ENCODE measurements around the gene HIBCH. TPM values are rescaled to one million over a fixed set of nuclear protein-coding genes. Genes with fewer than 3 reads are reported as not detected.
"Not testable (repeated sequence)": the region's sequence is repeated elsewhere in the genome, so short reads cannot be mapped to it uniquely, and the experiment has no call there.

The HIBCH gene
- total RNA-seq: 10 to 100 TPM; 19.2 TPM

DNA sequence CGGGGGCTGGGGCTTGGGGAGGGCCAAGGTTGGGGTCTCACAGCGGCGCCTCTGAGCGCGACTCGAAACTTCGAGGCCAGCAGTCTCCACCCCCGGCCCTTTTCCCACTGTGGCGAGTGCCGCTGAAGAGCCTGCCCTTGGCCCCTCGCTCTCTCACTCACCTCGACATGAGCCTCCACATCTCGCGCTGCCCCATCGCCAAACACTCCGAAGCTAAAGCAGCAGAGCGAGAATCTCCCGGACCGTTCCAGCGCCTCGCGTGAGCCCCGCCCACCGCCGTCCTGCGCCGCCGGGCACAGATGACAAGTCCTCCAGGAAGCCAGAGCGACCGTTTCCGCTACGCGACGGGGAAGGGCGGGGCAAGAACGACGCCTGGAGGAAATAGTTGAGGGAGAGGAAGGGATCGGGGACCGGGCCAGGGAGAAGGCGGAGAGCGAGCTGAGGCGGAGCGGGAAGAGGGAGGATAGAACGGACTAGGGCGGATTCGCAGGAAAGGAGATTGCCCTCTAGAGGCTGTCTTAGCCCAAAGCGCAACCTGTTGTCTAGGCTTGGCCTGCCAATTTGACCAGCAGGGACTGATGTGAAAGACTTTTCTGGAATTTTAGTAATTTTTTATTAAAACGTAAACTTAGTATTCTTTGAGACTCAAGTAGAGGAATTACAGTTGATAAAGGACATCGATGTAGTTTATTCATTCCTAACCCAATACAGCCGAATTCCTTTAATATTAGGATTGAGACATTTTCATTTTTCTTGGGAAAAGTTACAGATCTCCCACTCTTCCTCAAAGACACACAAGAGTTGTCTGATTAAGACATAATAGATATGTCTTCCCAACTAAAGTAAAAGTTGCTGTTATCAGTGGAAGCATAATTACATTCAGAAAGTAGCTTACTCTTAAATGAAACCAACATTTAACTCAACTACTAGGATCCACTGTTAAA, at the start of gene HIBCH:
Gene HIBCH (minus strand): TSS at position 272 of the 944 bp plus-strand sequence. CDS start 76 bp downstream, at position 196.
- peak; percentile 94 for DNase-seq
- peak within 1 kb of the TSS; percentile 88 for H3K27ac Mint-ChIP-seq
- H3K9me3 Mint-ChIP-seq: no peaks in the 10 kb centered on the region
- H3K36me3 Mint-ChIP-seq (ENCODE audit: low read depth): peaks cover 3% of the 10 kb centered on the region
- CTCF ChIA-PET: interaction anchor here (0.6 to 1.4 kb wide), 6 partner anchors 13 to 222 kb away, joined by 3 to 5 read pairs (median 3); no protein-coding TSS in a partner anchor
- intact Hi-C loops (cut with micrococcal nuclease): loop anchor here (1.0 to 10.0 kb wide), 15 partner anchors 24 to 1015 kb away; partner anchors contain the start of genes ASNSD1, GLS, NEMP2 and ORMDL1
- H3K27me3 Mint-ChIP-seq (ENCODE audit: low read depth): no peaks in the 10 kb centered on the region
- H3K4me3 Mint-ChIP-seq: peak within 1 kb of the TSS; percentile 91
- H3K4me1 Mint-ChIP-seq (ENCODE audit: low read depth): peaks cover 39% of the 10 kb centered on the region

DNA sequence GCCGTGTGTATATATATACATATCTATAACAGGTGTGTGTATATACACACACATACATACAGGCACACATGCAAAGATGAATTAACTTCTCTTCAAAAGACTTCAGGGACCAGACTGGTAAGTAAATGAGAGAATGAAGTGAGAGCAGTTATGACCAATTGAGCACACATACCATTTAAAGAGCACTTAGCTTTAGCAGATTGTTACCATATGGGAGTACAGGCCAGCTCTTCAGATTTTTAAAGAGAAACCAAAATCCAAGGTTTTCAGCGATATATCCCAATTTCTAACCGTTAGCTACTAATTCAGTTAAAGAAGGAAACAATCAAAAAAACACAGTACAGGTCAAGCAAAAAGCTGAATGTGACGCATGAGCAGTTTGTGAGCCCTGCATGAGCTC, 47.5 kb upstream of the HIBCH start:
- Mint-ChIP-seq H3K27me3 (ENCODE audit: low read depth) (no peaks in the 10 kb centered on the region), H3K36me3 (ENCODE audit: low read depth) (no peaks in the 10 kb centered on the region), H3K27ac (no peak overlapping the region), H3K4me1 (ENCODE audit: low read depth) (peaks cover 6% of the 10 kb centered on the region), H3K9me3 (no peaks in the 10 kb centered on the region), H3K4me3 (no peak overlapping the region)
- intact Hi-C loops (cut with micrococcal nuclease): no loop called here
- DNase-seq: no peak
- CTCF ChIA-PET: interaction anchor here (1.0 to 1.2 kb wide), 3 partner anchors 8 to 38 kb away, joined by 3 to 4 read pairs (median 3); no protein-coding TSS in a partner anchor

GRCh38 chr2:190366248-190366753, 46.7 kb upstream of the HIBCH start:
- CTCF ChIA-PET: no interaction called here
- Mint-ChIP-seq H3K27ac (no peak overlapping the region), H3K27me3 (ENCODE audit: low read depth) (no peaks in the 10 kb centered on the region), H3K9me3 (no peaks in the 10 kb centered on the region), H3K4me1 (ENCODE audit: low read depth) (peaks cover 9% of the 10 kb centered on the region), H3K4me3 (no peak overlapping the region), H3K36me3 (ENCODE audit: low read depth) (no peaks in the 10 kb centered on the region)
- no peak for DNase-seq
- intact Hi-C loops (cut with micrococcal nuclease): no loop called here

GRCh38 chr2:190365499-190366204, 46.0 kb upstream of the HIBCH start:
- H3K27me3 Mint-ChIP-seq (ENCODE audit: low read depth): no peaks in the 10 kb centered on the region
- CTCF ChIA-PET: no interaction called here
- H3K9me3 Mint-ChIP-seq: no peaks in the 10 kb centered on the region
- H3K27ac Mint-ChIP-seq: no peak overlapping the region
- H3K4me3 Mint-ChIP-seq: no peak overlapping the region
- intact Hi-C loops (cut with micrococcal nuclease): no loop called here
- peaks cover 11% of the 10 kb centered on the region for H3K4me1 Mint-ChIP-seq (ENCODE audit: low read depth)
- no peaks in the 10 kb centered on the region for H3K36me3 Mint-ChIP-seq (ENCODE audit: low read depth)
- DNase-seq: no peak

GRCh38 chr2:190362894-190363293, 43.3 kb upstream of the HIBCH start:
- no peaks in the 10 kb centered on the region for H3K9me3 Mint-ChIP-seq
- peaks cover 23% of the 10 kb centered on the region for H3K4me1 Mint-ChIP-seq (ENCODE audit: low read depth)
- intact Hi-C loops (cut with micrococcal nuclease): no loop called here
- H3K4me3 Mint-ChIP-seq: no peak overlapping the region
- no peaks in the 10 kb centered on the region for H3K27me3 Mint-ChIP-seq (ENCODE audit: low read depth)
- DNase-seq: no peak
- H3K27ac Mint-ChIP-seq: no peak overlapping the region
- CTCF ChIA-PET: no interaction called here
- no peaks in the 10 kb centered on the region for H3K36me3 Mint-ChIP-seq (ENCODE audit: low read depth)

DNA sequence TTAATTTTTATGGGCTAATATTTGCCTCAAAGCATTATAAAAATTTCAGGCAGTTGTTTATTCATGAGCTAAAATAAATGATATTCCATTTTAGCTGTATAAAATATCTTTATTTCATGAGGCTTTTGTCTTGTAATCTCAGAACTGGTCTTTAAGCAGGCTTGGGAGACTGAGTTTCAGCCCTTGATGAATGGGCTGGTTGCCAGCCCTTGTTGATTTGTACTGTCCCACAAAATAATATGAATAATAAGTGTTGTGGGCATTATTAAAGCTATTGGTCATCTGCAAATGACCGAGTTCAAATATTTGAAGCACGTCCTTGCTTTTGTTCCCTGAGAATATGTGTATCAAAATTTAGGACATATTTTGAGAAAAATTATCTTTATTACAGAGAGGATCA, 41.9 kb upstream of the HIBCH start:
- Mint-ChIP-seq H3K27me3 (ENCODE audit: low read depth) (no peaks in the 10 kb centered on the region), H3K4me3 (no peak overlapping the region), H3K9me3 (no peaks in the 10 kb centered on the region), H3K36me3 (ENCODE audit: low read depth) (no peaks in the 10 kb centered on the region), H3K4me1 (ENCODE audit: low read depth) (peaks cover 23% of the 10 kb centered on the region), H3K27ac (no peak overlapping the region)
- no peak for DNase-seq
- intact Hi-C loops (cut with micrococcal nuclease): loop anchor here (2.0 kb wide), 1 partner anchor 19 kb away; the partner anchor contains the start of gene INPP1
- CTCF ChIA-PET: interaction anchor here (1.1 kb wide), 2 partner anchors 17 to 273 kb away, joined by 3 read pairs; no protein-coding TSS in a partner anchor

- no peaks in the 10 kb centered on the region for H3K36me3 Mint-ChIP-seq (ENCODE audit: low read depth)
- no peak overlapping the region for H3K4me3 Mint-ChIP-seq
- CTCF ChIA-PET: interaction anchor here (0.6 to 1.1 kb wide), 2 partner anchors 272 to 372 kb away, joined by 3 read pairs; no protein-coding TSS in a partner anchor
- H3K27ac Mint-ChIP-seq: no peak overlapping the region
- no peaks in the 10 kb centered on the region for H3K9me3 Mint-ChIP-seq
- intact Hi-C loops (cut with micrococcal nuclease): loop anchor here (1.0 to 2.0 kb wide), 2 partner anchors 18 to 41 kb away; partner anchors contain the start of gene INPP1
- no peaks in the 10 kb centered on the region for H3K27me3 Mint-ChIP-seq (ENCODE audit: low read depth)
- no peak for DNase-seq
- peaks cover 23% of the 10 kb centered on the region for H3K4me1 Mint-ChIP-seq (ENCODE audit: low read depth)
Observed at GRCh38 chr2:190360965-190361364, 41.3 kb upstream of the HIBCH start.

GRCh38 chr2:190360561-190360960, 40.9 kb upstream of the HIBCH start:
- Mint-ChIP-seq H3K36me3 (ENCODE audit: low read depth) (no peaks in the 10 kb centered on the region), H3K27me3 (ENCODE audit: low read depth) (no peaks in the 10 kb centered on the region), H3K9me3 (no peaks in the 10 kb centered on the region), H3K4me3 (peak overlapping the region; percentile 79), H3K27ac (no peak overlapping the region), H3K4me1 (ENCODE audit: low read depth) (peaks cover 23% of the 10 kb centered on the region)
- intact Hi-C loops (cut with micrococcal nuclease): loop anchor here (1.0 to 2.0 kb wide), 2 partner anchors 18 to 40 kb away; partner anchors contain the start of gene INPP1
- CTCF ChIA-PET: interaction anchor here (0.6 to 1.5 kb wide), 6 partner anchors 13 to 942 kb away, joined by 3 to 4 read pairs (median 3); partner anchors contain the start of gene INPP1
- no peak for DNase-seq

GRCh38 chr2:190358655-190359448, 39.2 kb upstream of the HIBCH start:
- CTCF ChIA-PET: interaction anchor here (1.2 to 1.5 kb wide), 3 partner anchors 9 to 38 kb away, joined by 3 read pairs; no protein-coding TSS in a partner anchor
- Mint-ChIP-seq H3K4me1 (ENCODE audit: low read depth) (peaks cover 23% of the 10 kb centered on the region), H3K27ac (peak overlapping the region; percentile 16)
- H3K9me3 Mint-ChIP-seq; H3K36me3 Mint-ChIP-seq (ENCODE audit: low read depth); H3K4me3 Mint-ChIP-seq; DNase-seq; intact Hi-C loops (cut with micrococcal nuclease); H3K27me3 Mint-ChIP-seq (ENCODE audit: low read depth): not testable (repeated sequence)

GRCh38 chr2:190357600-190357999, 38.0 kb upstream of the HIBCH start:
- no peaks in the 10 kb centered on the region for H3K36me3 Mint-ChIP-seq (ENCODE audit: low read depth)
- no peaks in the 10 kb centered on the region for H3K9me3 Mint-ChIP-seq
- DNase-seq: no peak
- H3K4me1 Mint-ChIP-seq (ENCODE audit: low read depth): peaks cover 19% of the 10 kb centered on the region
- H3K27ac Mint-ChIP-seq: no peak overlapping the region
- no peak overlapping the region for H3K4me3 Mint-ChIP-seq
- CTCF ChIA-PET: no interaction called here
- intact Hi-C loops (cut with micrococcal nuclease): no loop called here
- no peaks in the 10 kb centered on the region for H3K27me3 Mint-ChIP-seq (ENCODE audit: low read depth)

DNA sequence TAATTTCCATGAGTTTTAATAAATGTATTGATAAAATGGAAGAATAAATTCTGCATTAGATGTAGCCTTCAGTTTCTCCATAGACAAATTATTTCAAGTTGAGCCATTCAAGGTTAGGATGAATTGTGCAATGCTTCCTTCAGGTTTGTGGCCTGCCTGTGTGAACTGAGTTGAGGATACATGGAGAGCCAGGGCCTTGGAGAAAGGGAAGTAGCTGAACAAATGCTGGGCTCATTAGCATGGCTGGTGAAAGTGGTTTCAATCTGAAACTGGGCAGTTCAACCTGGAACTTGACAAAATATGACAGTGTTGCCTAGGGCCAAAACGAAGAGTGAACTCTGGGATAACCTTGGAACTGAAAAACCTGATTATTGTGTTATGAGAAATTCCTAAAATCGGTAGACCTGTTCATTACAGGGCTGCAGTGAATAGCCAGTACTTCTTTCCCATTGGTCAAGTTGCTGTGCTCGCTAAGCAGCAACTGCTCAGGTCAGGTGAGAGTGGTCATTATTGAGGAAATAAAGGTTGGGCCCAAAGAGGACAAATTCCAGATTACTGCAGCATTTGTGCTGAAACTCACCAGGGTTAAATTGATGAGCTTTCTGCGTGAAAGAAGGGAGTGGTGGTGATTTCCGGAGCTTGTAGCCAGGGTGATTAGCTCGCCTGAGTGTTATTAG, 36.5 kb upstream of the HIBCH start:
- Mint-ChIP-seq H3K27me3 (ENCODE audit: low read depth) (no peaks in the 10 kb centered on the region), H3K4me1 (ENCODE audit: low read depth) (peaks cover 14% of the 10 kb centered on the region), H3K36me3 (ENCODE audit: low read depth) (no peaks in the 10 kb centered on the region), H3K27ac (no peak overlapping the region), H3K4me3 (no peak overlapping the region), H3K9me3 (no peaks in the 10 kb centered on the region)
- intact Hi-C loops (cut with micrococcal nuclease): no loop called here
- CTCF ChIA-PET: interaction anchor here (0.6 kb wide), 1 partner anchor 23 kb away, joined by 3 read pairs; no protein-coding TSS in a partner anchor
- no peak for DNase-seq

Data from activated naive CD4-positive, alpha-beta T cell treated with anti-CD3 and anti-CD28 coated beads for 36 hours (primary cell).